Central memory CD4-positive, alpha-beta T cell (primary cell): ENCODE results near the gene CPNE4.

Experiments
- DNase-seq: peaks from one replicate; pipeline ENCODE4 v3.0.0; 2022

Gene CPNE4

DNA sequence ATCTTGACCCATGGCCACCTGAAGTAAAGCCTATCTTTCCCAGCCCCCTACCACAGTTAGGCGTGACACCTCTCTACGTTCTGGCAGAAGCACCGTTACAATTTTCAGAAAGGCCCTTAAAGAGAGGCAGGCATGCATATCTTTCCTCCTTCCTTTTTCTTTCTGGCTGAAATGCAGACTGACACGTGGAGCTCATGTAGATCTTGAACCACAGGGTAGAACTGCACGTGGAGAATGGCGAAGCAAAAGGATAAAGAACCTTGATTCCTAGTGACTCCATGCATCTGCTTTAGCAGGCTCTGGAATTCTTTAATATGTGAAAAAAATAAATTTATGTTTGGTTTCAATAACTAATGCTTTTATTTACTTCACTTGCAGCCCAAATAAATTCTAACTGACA is 166.6 kb downstream of the CPNE4 start:
- DNase-seq = no peak

- no peak for DNase-seq
Measured at GRCh38 chr3:131856171-131856570, 178.6 kb downstream of the CPNE4 start.

DNA sequence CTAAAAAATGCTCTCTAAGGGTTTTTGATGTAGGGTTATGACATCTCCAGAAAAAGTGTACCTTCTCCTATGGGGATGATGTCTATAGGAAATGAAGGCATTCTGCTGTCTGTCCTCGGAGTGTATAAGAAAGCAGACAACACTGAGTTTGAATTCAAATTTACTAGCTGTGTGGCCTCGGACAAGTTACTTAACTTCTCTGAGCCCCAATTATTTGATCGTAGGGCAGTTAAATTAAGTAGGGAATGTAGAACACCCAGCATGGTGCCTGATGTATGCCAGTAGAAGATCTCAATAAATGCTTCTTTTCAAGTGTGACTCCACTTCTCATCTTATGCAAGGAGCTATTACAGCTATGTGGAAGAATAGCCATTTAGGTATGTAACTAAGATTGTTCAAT is 184.6 kb downstream of the CPNE4 start:
- DNase-seq = no peak

- no peak for DNase-seq
Measured at GRCh38 chr3:131849616-131850015, 185.2 kb downstream of the CPNE4 start.

GRCh38 chr3:131847966-131848510 is 186.8 kb downstream of the CPNE4 start:
- no peak for DNase-seq

GRCh38 chr3:131846296-131846924 is 188.4 kb downstream of the CPNE4 start:
- DNase-seq = no peak

- no peak for DNase-seq
Measured at GRCh38 chr3:131843174-131843573, 191.6 kb downstream of the CPNE4 start.

DNA sequence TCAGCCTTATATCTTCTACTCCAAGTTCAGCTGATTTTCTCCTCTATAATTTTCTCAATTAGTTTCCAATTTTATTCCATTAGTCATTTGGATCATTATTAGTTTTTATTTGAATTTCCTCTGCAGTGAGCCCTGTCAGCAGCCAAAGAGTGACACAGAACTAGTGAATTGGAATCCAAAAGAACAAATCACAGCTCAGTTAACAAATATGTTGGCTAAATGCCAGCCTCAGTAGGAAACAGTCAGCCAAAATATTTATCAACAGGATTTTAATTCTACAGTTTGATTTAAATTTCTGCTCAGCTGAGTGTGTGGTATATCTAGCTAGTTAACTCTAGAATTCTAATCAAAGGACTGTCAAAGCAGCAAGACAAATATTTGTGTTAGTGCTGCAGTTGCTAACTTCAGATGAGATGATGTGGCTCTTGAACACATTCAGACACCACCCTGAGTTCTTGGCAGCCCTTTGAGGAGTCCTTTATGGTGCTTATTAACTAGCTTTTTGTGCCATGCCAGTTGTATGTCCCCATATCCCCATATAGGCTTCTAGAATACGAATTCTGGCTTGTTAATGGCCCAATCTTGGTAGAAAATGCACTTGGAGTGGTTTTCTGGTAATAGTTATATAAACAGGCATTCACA is 194.5 kb downstream of the CPNE4 start:
- DNase-seq = no peak

- no peak for DNase-seq
Measured at GRCh38 chr3:131835906-131836305, 198.9 kb downstream of the CPNE4 start.

GRCh38 chr3:131831608-131832007 is 203.2 kb downstream of the CPNE4 start:
- DNase-seq = no peak

DNA sequence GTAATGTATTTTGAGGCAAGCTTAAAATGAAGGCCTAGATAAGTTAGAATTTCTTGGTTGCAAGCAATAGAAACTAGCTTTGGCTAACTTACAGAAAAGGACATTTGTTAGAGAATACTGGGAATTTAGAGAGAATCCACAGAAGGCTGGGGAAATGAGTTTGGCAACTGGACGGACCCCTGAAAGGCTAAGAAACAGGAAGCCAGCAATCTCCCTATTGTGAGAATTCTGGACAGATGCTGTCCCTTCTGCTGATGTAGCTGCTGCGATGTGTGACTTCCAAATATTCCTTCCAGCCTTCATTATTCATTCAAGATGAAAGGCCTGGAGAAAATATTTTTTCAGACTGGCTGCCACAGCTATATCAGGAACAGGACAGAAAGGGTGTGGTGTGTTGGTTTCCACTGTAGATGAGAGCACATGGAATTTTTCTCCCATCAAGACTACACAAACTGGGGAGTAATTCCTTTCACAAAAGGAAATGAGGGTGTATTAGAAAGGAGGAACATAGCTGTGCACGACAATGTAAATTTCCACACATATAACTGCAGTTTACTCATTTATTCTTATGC is 213.5 kb downstream of the CPNE4 start:
- DNase-seq = no peak

- no peak for DNase-seq
Measured at GRCh38 chr3:131819381-131820055, 215.3 kb downstream of the CPNE4 start.

DNA sequence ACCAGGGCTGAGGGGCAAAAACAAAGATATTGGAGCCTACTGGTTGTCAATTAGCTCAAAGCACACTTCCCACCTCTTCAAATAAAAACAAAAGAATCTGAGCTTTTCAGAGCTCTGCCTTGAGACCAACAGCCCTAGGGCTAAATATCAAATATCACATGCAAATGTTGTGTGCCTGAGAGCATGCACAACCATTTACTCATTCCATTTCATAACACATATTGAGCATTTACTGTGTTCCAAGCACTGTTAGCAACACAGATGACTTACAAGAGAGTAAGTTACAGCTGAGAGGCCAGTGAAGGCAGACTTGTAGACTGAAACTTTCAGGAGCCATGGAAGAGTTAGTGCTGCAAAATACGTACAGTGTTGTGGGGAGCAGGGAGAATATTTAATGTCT is 222.4 kb downstream of the CPNE4 start:
- no peak for DNase-seq

DNA sequence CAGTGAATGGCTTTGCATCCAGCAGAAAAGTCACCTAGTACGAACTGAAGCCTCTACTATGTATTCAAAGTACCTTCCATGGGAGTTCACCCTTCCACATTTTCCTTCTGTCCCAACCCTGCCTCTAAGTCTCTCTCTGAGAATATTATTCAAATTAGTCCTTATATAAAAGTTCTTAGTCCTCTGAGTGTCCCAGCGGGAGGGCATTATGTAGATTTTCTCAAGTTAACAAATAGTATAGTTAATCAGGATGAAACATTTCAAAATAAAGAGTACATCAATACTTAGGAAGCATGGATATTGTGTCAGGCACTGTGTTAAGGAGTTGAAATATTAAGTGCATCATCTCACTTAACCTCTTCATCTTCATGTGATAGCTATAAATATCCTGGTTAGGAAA is 223.3 kb downstream of the CPNE4 start:
- no peak for DNase-seq

- DNase-seq = no peak
Measured at GRCh38 chr3:131807822-131808221, 227.0 kb downstream of the CPNE4 start.

DNA sequence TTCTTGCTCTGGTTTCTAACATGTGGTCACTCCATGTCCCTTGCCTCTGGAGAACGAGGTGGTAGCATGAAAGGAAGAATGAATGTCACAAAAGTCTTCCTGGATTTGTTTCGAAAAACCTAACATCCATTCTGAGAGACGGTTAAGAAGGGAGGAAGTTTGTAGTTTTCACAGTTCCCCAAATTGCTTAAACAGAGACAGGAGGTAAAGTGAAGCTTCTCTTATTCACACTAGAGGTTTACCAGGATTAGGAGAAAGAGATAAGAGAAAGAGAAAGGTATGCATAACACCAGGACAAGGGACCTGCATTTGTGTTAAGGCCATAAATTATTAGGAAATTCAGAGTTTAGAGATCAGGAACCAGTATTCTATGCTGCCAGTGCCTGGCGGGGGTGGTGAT is 228.1 kb downstream of the CPNE4 start:
- DNase-seq = no peak

- DNase-seq = no peak
Measured at GRCh38 chr3:131804565-131805133, 230.2 kb downstream of the CPNE4 start.

- no peak for DNase-seq
Measured at GRCh38 chr3:131803113-131803512, 231.7 kb downstream of the CPNE4 start.

DNA sequence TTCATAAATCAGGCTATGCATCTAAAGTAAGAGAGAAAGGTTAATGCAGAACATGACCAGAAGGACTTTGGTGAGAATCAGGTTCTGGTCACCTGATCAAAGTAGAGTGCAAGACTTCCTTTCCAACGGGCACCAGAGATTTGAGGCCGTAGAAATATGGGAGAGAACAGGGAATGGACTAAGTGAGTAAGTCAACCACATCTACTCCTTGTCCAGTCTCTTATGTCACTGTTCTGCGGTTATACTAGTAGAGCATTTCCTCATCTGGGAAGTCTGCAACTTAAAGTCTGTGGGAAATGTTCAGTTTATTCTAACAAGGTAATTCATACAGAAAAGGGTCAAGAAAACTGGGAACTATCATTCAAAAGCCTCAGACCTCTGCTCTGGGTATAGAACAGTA is 232.8 kb downstream of the CPNE4 start:
- no peak for DNase-seq

GRCh38 chr3:131801566-131801965 is 233.2 kb downstream of the CPNE4 start:
- no peak for DNase-seq

GRCh38 chr3:131797776-131798175 is 237.0 kb downstream of the CPNE4 start:
- DNase-seq = no peak

- no peak for DNase-seq
Measured at GRCh38 chr3:131796558-131797198, 238.1 kb downstream of the CPNE4 start.

DNA sequence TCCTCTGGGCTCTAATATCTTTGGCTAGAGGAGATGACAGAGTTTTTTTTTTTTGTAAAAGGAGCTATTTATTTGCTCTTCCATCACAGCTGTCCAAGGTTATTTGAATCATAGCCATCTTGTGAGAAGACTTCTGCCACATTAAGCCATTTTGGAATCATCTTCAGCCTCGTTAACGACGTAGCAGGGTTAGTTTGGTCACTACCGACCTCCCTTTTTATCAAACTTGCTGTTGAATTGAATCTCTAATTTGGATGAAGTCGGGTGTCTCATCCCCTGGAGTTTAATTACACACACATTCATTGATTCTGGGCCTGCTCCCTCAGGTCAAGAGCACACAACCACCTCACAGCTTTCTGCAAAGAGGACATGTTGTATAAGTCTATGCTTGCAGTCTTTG is 238.7 kb downstream of the CPNE4 start:
- no peak for DNase-seq
